ENCODE results near the gene PON2. TPM values are rescaled to one million over a fixed set of nuclear protein-coding genes. Genes with fewer than 3 reads are reported as not detected.
"Not testable (repeated sequence)": the region's sequence is repeated elsewhere in the genome, so short reads cannot be mapped to it uniquely, and the experiment has no call there.

PON2 gene
- total RNA-seq, 1 donor from 2014 or later, result 2.4 TPM

DNA sequence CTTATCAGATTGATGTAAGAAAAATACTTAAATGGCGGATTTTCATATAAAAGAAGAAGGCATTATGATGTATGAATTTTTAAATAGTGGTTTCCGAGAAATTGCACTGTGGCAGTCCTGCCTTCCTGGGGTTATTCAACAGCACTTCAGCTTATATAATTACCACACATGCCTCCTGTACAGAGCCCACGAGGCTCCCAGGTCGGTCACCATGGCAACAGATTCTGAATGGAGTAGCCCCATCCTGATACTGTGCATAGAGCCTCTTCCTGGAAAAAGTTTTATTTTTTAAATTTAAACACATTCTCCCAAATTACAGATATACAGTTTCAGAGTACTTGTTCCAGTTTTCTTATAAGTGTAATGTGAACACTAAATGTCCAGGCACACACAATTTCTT is 35.0 kb upstream of the PON2 start:
- intact Hi-C loops (cut with micrococcal nuclease), result loop anchor here (10.0 kb wide), 3 partner anchors 75 to 275 kb away; partner anchors contain the start of gene PON3
- Mint-ChIP-seq H3K4me1 (peaks cover 7% of the 10 kb centered on the region), H3K27me3 (no peaks in the 10 kb centered on the region), H3K9me3 (no peaks in the 10 kb centered on the region), H3K4me3 (no peak overlapping the region), H3K36me3 (ENCODE audit: low read depth) (no peaks in the 10 kb centered on the region), H3K27ac (no peak overlapping the region)
- no peak for DNase-seq

DNA sequence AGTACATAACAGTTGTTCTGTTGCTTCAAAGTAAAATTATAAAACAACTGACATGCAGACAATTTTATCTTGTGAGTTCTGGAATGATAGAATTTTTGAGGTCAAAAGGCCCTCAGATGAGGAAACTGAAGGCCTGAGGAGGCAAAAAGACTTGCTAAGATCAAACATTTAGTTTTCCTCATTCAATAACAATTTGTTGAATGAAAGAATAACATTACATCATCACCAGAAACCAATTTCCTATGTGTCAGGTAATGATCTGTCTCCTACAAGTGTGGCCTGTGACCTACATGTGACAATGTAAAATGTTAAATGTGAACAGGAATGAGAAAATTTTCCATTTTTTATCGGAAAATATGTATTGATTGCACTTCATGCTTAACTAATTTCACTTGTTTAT is 34.4 kb upstream of the PON2 start:
- Mint-ChIP-seq H3K27me3 (no peaks in the 10 kb centered on the region), H3K4me1 (peaks cover 7% of the 10 kb centered on the region), H3K4me3 (no peak overlapping the region), H3K27ac (no peak overlapping the region), H3K9me3 (no peaks in the 10 kb centered on the region), H3K36me3 (ENCODE audit: low read depth) (no peaks in the 10 kb centered on the region)
- intact Hi-C loops (cut with micrococcal nuclease), result no loop called here
- no peak for DNase-seq

DNA sequence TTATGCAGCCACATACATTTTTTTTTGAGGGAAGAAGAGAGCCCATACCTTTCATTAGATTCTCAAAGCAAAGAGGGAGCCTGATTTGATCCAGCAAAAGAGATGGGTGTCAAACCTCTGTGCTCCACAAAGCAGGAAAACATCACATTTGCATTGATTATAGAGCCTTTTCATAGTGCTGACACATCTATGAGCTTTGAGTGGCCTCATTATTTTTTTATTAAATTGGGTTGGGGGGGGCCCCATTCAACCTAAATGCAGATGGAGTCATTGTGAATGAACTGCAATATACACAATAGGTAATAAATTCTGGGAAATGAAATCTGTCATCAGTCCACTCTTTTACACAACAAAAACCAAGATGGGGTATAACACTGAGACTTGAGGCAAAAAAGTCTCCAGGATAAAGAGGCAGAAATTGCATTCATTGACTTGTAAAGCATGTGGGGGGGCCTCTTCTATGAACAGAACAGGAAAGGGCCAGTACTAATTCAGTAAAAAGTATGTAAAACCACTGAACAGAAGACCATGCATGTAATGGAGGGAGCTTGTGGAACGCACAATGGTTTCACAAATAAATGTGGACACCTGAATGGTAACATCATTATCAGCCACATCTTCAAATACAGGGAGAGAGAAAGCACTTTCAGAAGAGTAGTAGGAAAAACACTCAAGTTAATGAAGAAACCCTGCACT is 33.2 kb upstream of the PON2 start:
- H3K4me1 Mint-ChIP-seq, result peaks cover 7% of the 10 kb centered on the region

DNA sequence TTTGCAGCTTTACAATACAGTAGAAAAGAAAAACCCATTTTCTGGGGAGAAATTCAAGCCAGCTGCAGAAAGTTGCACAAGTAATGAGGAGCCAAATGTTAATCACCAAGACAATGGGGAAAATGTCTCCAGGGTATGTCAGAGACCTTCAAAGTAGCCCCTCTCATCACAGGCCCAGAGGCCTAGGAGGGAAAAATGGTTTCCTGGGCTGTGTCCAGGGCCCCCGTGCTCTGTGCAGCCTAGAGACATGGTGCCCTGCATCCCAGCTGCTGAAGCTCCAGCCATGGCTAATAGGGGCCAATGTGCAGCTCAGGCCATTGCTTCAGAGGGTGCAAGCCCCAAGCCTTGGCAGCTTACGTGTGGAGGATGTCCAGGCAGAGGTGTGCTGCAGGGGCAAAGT is 25.8 kb upstream of the PON2 start:
- H3K27me3 Mint-ChIP-seq; H3K4me1 Mint-ChIP-seq; H3K9me3 Mint-ChIP-seq; DNase-seq; H3K36me3 Mint-ChIP-seq (ENCODE audit: low read depth); H3K27ac Mint-ChIP-seq; intact Hi-C loops (cut with micrococcal nuclease); H3K4me3 Mint-ChIP-seq: not testable (repeated sequence)

More for the DNA sequence above, 33.2 kb upstream of the PON2 start:
- H3K27me3 Mint-ChIP-seq, result no peaks in the 10 kb centered on the region
- DNase-seq, result no peak
- intact Hi-C loops (cut with micrococcal nuclease), result no loop called here
- no peaks in the 10 kb centered on the region for H3K9me3 Mint-ChIP-seq
- H3K4me3 Mint-ChIP-seq, result no peak overlapping the region
- no peaks in the 10 kb centered on the region for H3K36me3 Mint-ChIP-seq (ENCODE audit: low read depth)
- no peak overlapping the region for H3K27ac Mint-ChIP-seq

DNA sequence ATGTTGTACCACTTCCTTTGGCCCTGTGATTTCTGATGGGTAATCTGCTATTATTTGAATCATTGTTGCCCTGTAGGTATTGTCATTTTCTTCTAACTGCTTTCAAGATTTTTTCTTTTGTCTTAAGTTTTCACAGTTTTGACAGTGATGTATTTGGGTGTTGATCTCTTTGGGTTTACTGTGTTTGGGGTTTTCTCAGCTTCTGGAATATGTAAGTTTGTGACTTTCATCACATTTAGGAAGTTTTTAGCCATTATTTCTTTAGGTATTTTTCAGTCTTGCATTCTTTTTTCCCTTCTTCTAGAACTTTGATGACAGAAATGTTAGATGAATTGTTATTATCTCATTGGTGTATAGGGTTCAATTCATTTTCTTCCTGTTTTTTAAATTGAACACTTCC is 23.1 kb upstream of the PON2 start:
- peaks cover 3% of the 10 kb centered on the region for H3K27me3 Mint-ChIP-seq
- peaks cover 5% of the 10 kb centered on the region for H3K9me3 Mint-ChIP-seq
- no peaks in the 10 kb centered on the region for H3K36me3 Mint-ChIP-seq (ENCODE audit: low read depth)
- DNase-seq, result no peak
- intact Hi-C loops (cut with micrococcal nuclease), result no loop called here
- no peaks in the 10 kb centered on the region for H3K4me1 Mint-ChIP-seq
- no peak overlapping the region for H3K27ac Mint-ChIP-seq
- no peak overlapping the region for H3K4me3 Mint-ChIP-seq

DNA sequence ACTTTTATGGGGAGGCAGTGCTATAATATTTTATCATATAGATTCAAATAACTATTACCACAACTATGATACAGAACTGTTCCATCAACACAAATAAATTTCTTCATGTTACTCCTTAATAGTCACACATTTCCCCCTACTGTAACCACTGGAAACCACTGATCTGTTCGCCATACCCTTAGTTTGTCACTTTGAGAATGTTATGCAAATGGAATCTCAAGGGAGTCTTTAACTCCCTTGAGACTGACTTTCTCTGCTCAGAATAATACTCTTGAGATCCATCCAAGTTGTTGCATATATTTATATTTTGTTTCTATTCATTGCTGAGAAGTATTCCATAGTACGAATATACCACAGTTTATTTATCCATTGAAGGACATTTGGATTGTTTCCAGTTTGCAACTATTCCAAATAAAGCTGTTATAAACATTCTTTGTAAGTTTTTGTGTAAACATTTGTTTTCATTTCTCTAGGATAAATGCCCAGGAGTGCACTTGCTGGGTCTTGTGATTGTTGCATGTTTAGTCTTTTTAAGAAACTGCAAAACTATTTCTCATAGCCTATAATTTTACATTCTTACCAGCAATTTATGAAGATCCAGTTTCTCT is 19.7 kb upstream of the PON2 start:
- Mint-ChIP-seq H3K4me1 (no peaks in the 10 kb centered on the region), H3K27ac (no peak overlapping the region)
- intact Hi-C loops (cut with micrococcal nuclease), result no loop called here

DNA sequence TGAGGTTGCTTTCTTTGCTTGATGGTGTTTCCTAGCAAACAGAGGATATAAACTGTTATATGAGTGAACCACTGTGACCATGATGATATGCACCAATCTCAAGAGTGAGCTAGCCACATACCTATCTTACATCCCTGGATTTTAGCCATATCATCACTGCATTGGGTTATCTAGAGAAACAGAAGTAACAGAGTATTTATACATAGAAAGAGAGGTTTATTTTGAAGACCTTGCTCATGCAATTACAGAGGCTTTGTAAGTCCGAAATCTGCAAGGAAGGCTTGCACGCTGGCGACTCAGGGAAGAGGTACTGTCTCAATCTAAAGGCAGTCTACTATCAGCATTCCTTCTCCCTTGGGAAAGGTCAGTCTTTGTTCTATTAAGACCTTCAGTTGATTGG is 11.8 kb upstream of the PON2 start:
- Mint-ChIP-seq H3K4me3 (no peak overlapping the region), H3K27me3 (peaks cover 8% of the 10 kb centered on the region), H3K9me3 (no peaks in the 10 kb centered on the region), H3K27ac (no peak overlapping the region), H3K36me3 (ENCODE audit: low read depth) (no peaks in the 10 kb centered on the region), H3K4me1 (no peaks in the 10 kb centered on the region)
- no peak for DNase-seq
- intact Hi-C loops (cut with micrococcal nuclease), result no loop called here

More for the DNA sequence above, 19.7 kb upstream of the PON2 start:
- H3K27me3 Mint-ChIP-seq, result peaks cover 6% of the 10 kb centered on the region
- no peak overlapping the region for H3K4me3 Mint-ChIP-seq
- H3K36me3 Mint-ChIP-seq (ENCODE audit: low read depth), result no peaks in the 10 kb centered on the region
- peaks cover 5% of the 10 kb centered on the region for H3K9me3 Mint-ChIP-seq
- no peak for DNase-seq

DNA sequence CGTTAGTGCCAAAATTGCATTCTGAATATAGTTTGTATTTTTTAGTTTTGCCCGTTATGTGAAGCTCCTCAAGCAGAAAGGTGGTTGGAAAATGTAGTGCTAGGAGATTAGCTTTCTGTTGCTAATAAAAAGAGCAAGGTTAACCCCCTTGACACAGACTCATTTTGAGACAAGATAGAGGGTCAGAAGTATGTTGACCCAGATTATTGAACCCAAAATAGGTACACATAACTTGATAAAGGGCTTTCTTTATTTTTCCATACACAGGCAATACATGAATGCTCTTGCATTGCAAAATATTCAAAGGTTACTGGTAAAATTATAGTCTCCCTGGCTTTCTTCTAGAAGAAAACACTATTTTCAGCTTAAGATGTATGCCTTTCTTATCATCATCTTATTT is 10.0 kb upstream of the PON2 start:
- no peak for DNase-seq
- intact Hi-C loops (cut with micrococcal nuclease), result no loop called here
- H3K4me1 Mint-ChIP-seq, result no peaks in the 10 kb centered on the region
- no peaks in the 10 kb centered on the region for H3K36me3 Mint-ChIP-seq (ENCODE audit: low read depth)
- no peak overlapping the region for H3K4me3 Mint-ChIP-seq
- peaks cover 11% of the 10 kb centered on the region for H3K27me3 Mint-ChIP-seq
- no peak overlapping the region for H3K27ac Mint-ChIP-seq
- H3K9me3 Mint-ChIP-seq, result no peaks in the 10 kb centered on the region

DNA sequence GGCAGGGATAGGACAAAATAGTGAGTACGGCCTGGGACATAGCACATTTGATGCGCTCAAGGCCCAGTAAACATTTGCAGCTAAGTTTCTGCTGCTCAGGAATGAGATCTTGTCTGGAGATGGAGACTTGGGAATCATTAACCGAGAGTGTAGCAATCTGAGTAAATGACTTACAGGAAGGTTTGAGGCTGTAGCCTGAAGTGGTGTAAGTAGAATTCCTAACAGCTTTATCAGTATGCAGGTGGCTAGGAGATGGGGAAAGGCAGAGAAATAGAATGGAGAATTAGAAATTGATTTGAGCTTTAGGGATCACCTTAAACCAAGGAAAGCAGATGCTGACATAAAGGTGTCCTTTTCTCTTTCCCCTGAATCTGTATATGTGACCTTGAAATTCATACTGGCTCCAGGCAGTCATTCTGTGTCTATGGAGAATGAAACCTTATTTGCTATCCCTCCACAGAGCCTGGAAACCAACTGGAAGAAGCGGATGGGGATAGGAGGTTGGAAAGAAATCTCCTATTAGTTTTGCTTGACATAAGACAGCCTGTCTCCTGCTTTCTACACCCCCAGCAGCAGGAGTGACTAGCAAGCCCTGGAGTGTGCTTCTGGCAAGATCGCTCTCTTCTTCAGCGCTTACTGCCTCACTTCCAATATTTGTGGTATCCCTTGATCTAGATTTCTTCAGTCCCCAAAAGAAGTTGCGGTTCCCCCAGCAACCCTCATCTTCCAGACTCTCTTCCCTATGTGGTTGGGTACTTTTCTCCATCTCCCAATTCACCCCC is 6.4 kb upstream of the PON2 start:
- H3K36me3 Mint-ChIP-seq (ENCODE audit: low read depth), result no peaks in the 10 kb centered on the region
- H3K4me3 Mint-ChIP-seq, result no peak overlapping the region
- peaks cover 11% of the 10 kb centered on the region for H3K27me3 Mint-ChIP-seq
- H3K9me3 Mint-ChIP-seq, result no peaks in the 10 kb centered on the region
- no peak for DNase-seq
- no peaks in the 10 kb centered on the region for H3K4me1 Mint-ChIP-seq
- intact Hi-C loops (cut with micrococcal nuclease), result no loop called here
- no peak overlapping the region for H3K27ac Mint-ChIP-seq

DNA sequence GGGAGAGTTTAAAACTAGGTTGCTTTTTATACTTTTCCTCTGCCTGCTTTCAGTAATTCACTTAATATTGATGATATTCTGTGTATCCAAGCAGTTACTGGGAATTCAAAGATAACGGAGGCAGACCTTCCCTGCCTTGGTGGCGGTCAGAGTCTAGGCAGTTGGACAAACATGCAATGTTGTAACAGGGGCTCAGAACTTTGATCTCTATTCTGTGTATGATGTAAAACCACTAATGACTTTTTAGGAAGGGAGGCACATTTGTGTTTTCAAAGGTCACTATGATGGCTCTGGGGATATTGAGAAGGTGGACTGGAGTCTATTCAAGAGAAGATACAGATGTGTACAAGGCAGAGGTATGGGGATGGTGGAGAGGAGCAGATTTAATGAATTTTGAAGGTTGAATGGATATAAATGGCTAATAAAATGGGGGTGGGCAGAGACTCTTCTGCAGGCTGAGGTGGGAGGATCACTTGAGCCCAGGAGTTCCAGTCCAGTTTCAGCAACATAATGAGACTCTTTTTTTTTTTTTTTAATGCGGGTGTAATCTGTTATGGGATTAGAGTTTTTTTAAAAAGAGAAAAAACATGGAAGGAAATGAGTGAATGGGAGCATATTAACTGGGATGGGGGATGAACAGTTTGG is 5.7 kb upstream of the PON2 start:
- DNase-seq, result no peak
- no peak overlapping the region for H3K27ac Mint-ChIP-seq
- no peaks in the 10 kb centered on the region for H3K9me3 Mint-ChIP-seq
- H3K36me3 Mint-ChIP-seq (ENCODE audit: low read depth), result no peaks in the 10 kb centered on the region
- H3K4me3 Mint-ChIP-seq, result no peak overlapping the region
- peaks cover 13% of the 10 kb centered on the region for H3K27me3 Mint-ChIP-seq
- intact Hi-C loops (cut with micrococcal nuclease), result no loop called here
- H3K4me1 Mint-ChIP-seq, result peaks cover 2% of the 10 kb centered on the region

DNA sequence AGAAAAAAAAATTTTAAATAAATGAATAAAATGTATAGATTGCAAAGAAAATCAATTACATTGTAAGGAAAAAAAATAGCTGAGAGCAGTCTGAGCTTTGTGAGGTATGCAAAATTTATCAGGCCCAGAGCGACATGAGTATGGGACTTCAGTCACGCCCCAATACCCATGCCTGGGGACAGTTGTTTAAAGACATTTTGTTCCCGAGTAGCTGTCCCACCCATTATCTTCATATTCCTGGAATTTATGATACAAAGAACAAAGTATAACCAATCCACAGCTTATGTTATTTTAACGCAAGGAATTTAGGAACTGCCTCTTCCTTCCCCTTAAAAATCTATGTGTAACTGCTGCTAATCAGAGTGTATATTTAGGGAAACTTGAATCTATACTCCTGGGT is 1.6 kb upstream of the PON2 start:
- no peaks in the 10 kb centered on the region for H3K36me3 Mint-ChIP-seq (ENCODE audit: low read depth)
- H3K9me3 Mint-ChIP-seq, result no peaks in the 10 kb centered on the region
- peaks cover 14% of the 10 kb centered on the region for H3K27me3 Mint-ChIP-seq
- DNase-seq, result no peak
- no peak overlapping the region for H3K27ac Mint-ChIP-seq
- intact Hi-C loops (cut with micrococcal nuclease), result no loop called here
- H3K4me1 Mint-ChIP-seq, result peaks cover 11% of the 10 kb centered on the region
- no peak overlapping the region for H3K4me3 Mint-ChIP-seq

DNA sequence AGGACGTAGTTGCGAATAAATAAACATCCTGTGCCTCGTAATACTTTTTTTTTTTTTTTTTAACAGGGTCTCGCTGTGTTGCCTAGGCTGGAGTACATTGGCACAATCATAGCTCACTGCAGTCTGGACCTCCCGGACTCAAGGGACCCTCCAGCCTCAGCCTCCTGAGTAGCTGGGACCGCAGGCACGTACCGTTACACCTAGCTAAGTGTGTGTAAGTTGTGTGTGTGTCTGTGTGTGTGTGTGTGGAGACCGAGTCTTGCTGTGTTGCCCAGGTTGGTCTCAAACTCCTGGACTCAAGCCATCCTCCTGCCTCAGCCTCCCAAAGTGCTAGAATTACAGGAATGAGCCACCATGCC is 573 bp upstream of the PON2 start:
- peak overlapping the region; percentile 87 for H3K4me3 Mint-ChIP-seq
- H3K27me3 Mint-ChIP-seq, result peaks cover 9% of the 10 kb centered on the region
- DNase-seq, result no peak
- intact Hi-C loops (cut with micrococcal nuclease), result no loop called here
- no peaks in the 10 kb centered on the region for H3K9me3 Mint-ChIP-seq
- H3K36me3 Mint-ChIP-seq (ENCODE audit: low read depth), result no peaks in the 10 kb centered on the region
- H3K27ac Mint-ChIP-seq, result peak overlapping the region; percentile 58
- H3K4me1 Mint-ChIP-seq, result peaks cover 11% of the 10 kb centered on the region

DNA sequence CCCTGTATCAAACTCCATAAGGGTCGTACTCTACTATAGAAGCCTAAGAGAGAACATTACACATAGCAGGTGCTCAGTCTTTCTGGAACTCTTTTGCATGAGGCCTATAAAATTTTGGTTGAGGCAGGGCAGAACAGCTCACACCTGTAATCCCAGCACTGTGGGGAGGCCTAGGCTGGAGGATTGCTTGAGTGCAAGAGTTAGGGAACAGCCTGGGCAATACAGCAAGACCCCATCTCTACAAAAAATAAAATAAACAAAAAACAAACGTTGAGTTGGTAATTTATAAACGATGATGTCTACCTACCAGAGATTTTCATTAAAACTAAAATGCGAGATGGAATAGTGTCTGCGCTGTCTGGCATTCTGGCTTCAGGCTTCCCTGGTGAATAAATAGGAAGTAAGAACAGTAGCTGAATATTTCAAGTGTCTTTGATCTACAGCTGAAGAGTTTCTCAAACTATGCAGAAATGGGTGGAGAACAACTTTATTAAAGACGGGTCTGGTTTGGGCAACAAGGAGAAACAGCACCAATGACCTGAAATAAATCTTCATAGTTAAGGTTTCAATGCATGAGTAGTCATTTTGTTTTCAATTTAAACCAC is 774 bp downstream of the PON2 start:
- intact Hi-C loops (cut with micrococcal nuclease), result loop anchor here (5.0 kb wide), 1 partner anchor 102 kb away; no protein-coding TSS in a partner anchor
- Mint-ChIP-seq H3K27ac (no peak overlapping the region), H3K27me3 (peaks cover 9% of the 10 kb centered on the region), H3K36me3 (ENCODE audit: low read depth) (no peaks in the 10 kb centered on the region), H3K4me3 (peak overlapping the region; percentile 64), H3K4me1 (peaks cover 11% of the 10 kb centered on the region), H3K9me3 (peaks cover 4% of the 10 kb centered on the region)
- DNase-seq, result no peak
